ENCODE measurements around the gene ATP13A1.

Gene ATP13A1

DNA sequence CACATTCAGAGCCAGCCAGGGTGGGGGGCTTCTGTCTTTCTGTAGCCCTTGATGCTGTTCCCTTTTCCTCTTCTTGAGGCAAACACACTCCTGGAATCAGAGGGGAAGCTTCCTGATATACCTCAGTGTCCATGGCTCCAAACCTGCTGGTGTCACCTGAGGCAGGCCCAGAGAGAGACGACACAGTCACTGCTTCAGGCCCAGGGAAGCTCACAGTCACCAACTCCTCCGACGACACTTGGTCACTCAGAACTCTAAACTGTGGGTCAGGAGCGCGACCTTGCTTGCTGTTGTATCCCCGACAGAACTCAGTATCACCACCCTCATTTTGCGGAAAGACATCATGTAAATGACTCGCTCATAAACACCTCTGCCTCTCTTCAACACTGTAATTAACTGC is 1.1 kb downstream of the ATP13A1 start:
- no peak for DNase-seq

DNA sequence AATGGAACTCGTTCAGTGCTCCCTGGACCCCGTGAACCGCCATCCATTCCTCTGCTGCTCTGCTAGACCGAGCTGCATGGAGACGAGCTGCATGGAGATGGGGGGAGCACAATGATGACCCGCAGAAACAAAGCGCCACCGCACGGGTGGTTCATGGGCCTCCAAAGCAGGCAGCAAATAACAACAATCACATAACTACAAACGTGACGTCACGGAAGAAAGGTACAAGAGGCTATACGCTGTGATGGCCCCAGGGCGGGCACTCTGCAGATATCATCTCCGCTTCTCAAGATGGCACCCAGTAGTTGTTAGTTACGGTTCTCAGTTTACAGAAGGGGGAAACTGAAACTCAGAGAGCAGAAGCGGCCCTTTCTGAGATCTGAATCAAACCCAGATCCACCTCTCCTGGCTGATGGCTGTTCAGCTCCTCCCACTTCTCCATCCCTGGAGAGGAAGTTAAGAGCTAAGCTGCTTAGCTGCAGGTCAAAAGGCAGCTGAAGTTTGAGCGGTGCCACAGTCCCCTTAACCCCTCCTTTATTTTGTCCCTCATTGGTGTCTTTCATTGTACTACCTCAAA is 1.7 kb downstream of the ATP13A1 start:
- no peak for DNase-seq

DNA sequence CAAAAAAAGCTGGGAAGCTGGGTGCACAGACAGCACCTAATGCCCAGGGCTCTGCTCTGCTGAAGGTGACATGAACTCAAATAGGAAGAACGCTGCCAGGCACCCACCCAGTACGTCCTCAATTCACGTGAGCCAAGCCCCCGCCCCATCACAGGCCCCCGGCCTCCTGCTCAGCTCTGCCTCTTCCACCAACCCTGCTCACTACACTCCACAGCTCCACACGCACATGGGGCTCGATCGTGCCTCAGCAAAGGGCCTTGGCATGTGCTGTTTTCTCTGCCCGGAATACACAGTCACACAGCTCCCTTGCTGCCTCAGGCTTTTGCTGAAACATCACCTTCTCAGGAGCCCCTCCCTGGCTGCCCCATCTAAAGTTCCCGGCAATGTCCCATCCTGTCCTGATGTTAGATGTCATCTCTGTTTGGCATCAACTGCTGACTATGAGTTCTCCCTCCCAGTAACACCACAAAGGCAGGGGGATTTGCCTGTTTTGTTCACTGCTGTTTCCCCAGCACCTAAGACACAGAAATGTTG is 2.3 kb downstream of the ATP13A1 start:
- DNase-seq, result no peak

DNA sequence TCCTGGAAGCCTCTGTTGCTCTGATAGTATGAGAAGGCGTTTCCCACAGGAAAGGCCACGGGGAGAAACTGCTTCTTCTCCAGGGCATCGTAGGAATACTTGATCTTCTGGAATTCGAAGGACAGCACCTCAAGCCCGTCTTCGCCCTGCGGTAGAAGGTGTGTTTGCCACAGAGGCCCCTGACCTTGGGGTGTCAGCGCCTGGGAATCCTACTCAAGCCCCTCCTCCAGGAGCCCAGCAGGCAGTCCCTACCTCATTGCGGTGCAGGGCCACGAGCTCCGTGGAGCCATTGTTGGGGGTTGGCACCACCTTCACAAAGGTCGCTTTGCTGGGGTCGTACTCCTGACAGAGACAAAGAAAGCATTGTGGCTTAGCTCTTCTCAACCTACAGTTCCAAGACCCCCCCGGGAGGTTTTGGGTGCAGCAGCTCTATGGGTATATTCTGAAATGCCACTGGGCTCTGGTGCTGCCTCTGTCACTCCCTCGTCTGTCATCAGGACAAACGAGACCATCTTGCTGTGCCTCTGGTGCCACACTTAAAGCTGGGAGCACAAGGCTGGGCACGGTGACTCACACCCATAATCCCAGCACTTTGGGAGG is 3.7 kb downstream of the ATP13A1 start:
- no peak for DNase-seq

DNA sequence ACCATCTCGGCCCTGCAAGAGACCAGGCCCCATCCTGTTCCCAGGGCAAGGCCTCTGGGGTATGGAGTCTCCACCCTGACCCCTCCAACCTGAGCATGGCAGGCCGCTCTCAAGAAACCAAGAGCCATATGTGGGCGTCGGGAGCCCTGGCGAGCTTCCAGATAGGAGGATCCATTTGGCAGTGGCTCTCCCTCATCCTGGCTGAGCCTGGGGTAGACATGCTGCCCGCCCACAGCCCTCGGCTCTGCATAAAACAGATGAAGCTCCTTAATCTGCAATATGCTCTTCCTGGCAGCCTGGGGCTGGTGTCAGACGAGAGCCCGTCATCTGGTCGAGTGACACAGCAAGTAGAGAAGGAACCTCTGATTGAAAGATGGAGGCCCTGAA is 6.1 kb downstream of the ATP13A1 start:
- no peak for DNase-seq

DNA sequence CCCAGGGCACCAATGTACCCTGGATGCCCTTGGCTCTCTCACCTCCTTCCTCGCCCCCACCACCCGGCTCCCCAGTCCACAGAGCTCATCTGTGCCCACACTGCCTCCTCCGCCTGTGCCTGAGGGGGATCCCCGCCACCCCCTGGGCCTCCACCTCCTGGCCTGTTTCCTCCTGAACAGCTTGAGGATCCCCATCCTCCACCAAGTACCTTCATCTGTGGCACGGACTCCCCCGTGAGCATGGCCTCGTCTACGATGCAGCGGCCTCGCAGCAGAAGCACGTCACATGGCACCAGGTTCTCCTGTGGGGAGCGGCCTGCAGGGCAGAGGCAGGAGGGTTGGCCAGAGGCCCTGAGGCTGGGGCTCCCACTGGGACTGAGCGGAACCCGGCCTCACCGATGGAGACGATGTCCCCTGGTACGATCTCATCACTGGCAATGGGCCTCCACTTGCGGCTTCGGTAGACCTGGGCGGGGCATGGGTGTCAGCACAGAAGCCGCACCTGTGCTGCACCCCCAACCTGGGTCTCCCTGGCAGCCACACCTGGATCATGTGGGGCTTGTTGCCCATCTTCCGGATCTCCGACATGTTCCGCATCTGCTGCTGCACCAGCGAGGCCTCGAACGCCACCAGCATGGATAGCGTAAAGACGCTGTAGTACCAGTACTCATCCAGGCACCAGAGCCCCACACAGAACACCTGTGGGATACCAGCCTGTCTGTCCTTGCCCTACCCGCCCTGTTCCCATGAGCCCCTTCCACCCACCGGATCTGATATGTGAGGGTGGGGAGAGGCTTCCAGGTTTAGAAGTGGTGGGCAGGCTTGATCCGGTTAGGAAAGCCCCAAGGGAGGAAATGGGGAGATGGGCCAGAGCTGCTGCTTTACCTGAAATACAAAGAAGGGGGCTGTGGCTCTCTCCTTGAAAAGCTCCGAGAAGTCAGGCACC is 6.8 kb downstream of the ATP13A1 start:
- DNase-seq, result no peak

DNA sequence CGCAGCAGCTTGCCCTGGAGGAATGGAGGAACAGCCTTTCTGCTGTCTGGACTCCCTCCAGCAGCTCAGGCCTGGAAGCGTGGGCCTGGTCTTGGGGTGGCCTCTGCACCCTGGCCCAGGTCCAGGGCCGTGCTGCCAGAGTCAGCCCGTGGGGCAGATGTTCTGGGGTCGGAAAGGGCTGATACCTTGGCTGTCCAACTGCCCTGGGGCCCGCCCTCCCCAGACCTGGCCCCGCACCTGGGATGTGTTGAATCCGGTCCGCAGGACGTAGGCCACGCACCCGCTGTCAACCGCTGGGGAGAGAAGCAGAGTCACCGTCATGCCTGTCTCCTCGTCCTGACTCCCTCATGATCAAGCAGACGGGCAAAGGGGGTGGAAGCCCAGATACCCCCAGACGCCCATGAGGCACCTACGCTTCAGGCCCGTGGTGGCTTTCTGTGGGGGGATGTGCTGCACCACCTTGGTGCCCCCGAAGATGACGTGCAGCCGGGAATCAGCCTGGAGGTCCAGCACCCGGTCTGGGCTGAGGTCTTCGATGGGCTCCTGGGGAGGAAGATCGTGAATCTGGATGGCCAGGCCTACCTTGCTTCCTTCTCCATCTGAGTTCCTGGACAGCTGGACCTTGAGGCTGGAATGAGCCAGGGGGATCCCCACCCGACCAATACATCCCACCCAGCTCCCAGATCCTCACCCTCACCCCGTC is 7.7 kb downstream of the ATP13A1 start:
- no peak for DNase-seq

DNA sequence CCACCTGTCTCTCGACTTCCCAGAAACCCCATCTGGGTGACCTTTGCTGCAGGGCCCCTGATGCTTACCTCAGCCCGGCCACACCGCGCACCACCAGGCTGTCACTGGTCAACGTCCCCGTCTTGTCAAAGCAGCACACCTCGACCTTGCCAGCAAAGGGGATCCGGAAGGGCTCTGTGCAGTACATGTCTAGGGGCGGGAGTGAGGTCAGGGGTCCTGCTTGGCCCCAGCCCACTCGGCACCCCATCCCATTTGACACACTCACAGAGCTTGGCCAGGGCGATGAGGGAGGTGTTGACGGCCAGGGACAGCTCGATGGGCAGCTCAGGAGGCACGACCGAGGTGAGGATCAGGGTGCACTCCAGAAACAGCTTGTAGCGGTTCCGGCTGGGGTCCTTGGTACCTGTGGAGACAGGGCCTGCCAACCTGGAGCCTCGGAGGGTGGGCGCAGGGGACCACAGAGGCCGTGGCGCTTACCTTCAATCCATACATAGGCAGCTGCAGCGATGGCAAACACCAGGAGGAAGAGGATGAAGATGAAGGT is 8.4 kb downstream of the ATP13A1 start:
- no peak for DNase-seq

DNA sequence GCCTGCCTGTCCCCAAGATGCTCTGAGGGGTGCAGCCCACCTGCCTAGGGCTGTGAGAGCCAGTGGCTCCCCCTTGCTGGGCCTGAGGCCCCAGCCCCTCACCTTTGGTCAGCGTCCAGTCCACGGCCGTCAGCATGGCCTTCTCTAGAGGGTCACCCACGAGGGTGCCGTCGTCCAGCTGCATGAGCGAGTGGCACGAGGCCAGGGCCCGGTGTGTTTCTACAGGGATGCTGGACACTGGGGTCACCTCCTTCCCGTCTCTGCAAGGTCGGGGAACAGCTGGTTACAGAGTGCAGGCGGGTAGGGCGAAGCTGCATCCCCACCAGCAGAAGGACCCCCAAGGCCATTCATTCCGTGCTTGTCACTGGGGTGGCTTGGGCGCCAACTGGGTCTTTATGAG is 9.0 kb downstream of the ATP13A1 start:
- no peak for DNase-seq

DNA sequence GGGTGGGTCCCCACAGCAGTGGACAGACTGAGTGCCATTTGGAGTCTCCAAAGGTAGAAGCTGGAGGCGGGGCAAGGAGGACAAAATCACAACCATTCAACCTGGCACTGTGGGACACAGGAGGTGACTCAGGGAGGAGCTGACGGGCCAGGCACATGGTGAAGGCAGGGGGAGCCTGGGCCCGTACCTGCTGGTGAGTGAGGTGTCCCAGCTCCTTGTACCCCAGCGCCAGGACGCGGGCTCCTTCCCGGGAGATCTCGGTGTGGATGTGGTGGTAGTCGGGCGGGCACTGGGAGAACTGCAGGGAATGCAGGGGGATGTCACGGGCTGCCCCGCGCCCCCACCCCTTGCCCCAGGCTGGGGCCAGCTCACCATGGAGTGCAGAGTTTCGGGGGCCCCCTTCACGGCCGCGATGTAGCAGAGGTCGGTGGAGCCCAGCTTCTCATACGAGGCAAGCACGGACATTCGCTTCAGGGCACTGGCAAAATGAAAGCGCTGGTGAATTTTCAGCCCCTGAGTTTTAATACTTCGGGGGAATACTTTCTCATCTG is 9.8 kb downstream of the ATP13A1 start:
- no peak for DNase-seq

DNA sequence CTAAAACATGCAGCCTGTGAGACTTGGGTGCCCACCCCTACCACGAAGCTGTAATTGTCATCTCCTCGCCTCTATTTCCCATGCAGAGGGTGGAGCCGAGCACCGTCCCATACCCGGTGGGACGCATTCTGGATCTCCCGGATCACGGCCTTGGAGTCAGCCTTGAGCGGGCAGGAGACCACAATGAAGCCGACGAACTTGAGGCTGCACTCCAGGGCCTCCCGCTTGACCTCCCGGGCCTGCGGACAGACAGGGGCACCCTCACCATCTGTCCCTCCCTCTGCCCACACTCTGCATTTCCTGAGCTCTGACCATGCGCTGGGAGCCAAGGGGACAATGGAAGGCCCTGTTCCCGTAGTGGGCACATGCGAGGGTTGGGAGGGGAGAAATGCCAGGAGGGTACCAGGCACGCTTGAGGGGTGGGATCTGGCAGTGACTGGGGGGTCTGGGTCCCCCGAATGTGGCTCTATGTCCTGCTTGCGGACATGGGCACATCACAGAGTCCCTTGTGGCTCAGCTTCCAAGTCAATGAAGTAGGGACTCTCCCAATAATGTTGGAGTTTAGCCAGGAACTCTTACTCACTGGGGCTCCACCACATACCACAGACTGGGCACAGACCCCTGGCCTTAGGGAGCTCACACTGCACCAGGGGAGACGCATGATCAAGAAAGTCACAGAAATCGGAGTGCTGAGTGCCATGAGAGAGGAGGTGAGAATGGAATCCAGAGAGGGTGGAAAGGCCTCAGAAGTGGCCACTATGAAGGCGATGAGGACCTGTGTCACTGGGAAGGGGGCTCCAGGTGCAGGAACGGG is 10.8 kb downstream of the ATP13A1 start:
- no peak for DNase-seq

DNA sequence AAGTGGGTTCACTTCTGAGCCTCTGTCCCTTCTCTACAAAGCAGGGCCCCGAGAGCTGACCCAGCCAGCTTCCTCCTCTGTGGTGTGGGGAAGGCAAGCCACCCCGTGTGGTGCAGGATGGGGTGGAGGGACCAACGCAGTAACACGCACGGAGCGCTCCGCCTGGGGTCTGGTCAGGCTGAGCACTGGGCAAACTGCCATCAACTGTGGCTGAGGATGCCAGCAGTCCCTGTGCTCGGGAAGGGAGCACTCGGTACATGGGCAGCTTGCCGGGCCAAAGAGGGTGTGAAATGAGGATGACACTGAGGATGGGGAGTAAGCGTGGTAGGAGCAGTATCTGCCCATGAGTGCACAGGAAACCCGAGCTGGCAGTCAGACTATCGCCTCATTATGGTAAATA is 12.4 kb downstream of the ATP13A1 start:
- DNase-seq, result no peak

DNA sequence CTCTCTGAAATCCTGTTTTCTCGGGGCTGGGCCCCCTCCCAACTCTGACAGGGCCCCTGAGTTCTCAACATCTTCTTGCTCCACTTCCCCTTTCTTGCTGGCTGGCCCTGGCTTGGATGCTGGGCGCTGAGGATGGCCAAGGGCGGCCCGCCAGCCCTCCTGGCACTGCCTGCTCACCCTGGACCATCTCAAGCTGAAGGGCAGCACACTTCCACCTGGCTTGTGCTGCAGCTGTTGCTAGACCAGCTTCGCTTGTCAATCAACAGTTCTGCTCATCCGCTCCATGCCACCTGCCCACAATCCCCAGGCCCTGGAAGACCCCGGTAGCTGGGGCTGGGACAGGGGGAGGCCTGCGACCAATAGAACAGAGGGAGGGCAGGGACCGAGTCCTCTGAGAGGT is 13.1 kb downstream of the ATP13A1 start:
- DNase-seq, result no peak

DNA sequence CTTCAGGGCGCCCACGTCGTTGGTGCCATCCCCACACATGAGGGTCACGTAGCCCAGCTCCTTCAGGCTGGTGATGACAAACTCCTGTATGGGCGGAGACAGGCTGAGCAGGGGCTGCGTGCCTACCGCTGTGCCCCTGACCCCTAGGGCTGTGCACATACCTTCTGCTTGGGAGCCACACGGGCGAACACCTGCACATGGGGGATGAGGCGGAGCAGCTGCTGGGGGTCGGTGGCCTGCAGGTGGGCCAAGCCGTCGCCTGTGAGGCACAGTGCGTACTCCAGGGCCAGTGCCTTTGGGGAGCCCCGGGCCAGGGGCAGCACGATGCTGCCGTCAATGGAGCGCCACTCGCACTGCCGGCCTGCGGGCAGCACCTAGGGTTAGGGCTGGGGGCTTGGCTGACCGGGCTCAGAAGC is 13.9 kb downstream of the ATP13A1 start:
- no peak for DNase-seq

DNA sequence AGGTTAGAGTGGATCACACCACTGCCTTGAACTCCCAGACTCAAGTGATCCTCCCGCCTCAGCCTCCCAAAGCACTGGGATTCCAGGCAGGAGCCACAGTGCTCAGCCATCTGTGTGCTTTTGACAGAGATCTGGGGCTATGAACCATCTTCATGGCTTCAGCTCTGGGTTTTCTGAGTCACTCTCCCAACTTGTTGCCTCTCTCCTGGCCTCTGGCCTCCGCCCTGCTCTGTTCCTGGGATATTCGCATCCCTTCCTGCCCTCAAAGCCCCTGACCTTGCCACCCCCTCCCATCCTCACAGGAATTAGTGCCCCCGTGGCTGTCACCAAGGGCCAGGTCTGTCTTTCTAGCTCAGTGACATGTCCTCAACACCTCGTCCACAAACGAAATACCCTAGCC is 14.3 kb downstream of the ATP13A1 start:
- DNase-seq, result no peak

DNA sequence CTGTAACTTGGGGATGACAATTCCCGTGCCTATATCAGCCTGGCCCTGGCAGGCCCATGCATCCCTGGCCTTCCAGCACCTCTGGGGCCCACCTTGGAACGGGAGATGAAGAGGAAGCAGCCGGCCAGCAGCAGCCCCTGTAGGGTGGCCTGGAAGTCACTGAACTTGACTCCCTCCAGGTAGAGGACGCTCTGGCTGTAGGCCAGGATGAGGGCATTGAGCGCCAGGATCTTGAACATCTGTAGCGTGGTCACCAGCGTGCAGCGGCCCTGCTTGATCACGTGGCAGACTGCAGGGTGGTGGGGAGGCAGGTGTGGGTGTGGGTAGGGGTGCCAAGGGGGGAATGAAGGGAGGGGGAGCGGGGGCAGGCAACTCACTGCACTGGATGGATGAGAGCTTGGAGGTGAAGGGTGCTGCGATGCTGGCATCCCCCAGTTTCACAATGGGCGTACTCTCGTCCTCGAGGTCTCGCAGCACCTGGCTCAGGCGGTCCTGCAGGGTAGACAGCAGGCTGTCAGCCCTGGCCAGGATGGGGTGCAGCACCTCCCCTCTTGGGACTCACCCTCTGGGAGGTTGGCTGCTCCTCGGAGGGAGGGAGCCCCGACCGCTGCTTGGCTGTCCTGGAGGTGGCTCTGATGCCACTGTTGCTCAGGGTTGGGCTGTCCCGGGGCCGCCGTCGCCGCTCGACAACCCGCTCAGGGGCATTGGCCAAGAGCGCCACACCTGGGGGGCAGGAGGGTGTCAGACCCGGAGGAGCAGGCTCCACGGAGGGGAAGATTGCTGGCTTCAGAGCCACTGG is 16.2 kb downstream of the ATP13A1 start:
- DNase-seq, result no peak

DNA sequence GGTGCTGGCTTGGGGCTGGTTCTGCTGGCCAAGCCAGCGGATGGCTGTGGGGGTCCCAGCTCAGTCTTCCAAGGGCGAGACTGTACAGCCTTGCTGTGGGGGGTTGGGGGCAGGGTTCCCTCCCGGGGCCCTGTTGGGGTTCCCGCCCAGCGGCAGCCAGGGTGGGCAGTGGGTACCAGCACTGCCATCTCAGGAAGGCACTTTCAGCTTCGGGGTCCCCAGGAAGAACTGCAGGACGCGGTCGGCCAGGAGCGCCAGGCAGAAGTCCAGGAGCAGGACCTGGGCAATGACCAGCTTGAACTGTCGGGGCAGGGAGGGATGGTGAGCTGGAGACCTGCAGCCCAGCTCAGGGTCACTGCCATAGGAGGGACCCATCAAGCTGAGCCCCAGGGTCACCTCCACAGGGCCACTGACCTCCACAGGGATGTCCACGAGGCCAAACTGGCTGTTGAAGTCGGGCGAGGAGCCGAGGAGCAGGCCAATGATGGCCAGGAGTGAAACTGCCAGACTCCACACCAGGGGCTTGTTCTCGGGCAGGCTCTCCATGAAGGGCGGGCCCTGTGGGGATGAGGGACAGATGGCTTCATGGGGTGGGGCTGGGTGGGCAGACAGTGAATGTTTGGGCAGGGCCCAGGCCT is 18.1 kb downstream of the ATP13A1 start:
- no peak for DNase-seq

DNA sequence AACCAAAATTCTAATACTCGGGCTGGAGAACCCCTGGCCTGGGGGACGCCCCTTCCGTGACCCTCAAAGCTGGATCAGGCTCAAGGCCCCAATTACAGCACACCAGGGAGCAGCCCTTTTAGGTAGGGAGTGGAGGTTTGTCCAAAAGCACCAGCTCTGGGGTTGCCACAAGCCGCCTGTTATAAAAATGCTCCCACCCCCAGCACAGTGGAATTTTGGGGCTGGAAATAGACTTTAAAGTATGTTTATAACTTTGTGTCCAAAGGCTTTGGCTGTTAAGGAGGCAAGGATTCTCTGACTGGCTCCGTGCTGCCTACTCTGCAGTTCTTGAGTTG is 19.5 kb downstream of the ATP13A1 start:
- DNase-seq, result no peak

DNA sequence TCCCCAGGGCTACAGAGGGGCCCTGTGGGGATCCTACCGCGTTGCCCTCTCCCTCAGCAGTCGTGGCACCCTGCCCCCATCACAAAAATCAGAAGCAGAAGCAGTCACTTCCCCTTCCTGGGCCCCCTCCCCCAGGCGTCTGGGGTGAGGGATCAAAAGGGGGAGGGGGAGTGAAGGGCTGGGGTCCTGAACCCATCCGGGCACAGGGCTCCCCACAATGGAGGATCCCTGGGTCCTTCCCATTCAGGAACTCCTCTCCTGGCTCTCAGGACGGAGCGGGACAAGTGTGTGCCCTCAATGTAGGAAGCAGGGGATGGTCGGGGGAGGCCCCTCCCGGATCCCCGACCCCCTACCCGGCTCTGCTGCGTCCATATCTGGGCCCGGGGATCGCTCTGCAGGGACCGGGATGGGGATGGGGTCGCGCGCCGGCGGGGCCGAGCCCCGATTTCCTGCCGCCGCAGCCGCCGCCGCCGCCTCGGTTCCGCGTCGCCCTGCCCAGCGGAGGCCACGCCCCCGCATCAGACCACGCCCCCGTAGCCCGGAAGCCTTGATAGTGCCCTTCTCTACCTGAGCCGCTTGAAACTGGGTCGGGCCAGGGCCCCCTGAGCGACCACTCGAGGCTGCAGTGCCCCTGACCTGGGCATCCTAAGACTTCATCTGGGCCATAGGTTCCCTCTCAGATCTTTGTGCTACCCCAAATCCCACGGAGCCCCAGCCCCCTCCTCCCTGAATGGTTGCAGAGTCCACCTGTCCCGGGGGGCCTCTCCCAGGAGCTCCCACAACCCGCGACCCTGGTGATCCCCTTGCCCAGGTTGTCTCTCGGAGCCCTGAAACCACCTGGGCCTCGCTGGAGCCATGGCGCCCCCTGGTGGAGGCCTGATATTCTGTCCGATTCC is 20.1 kb downstream of the ATP13A1 start, which contains the start of gene GMIP:
Gene GMIP, minus strand, starts transcription at position 500 of the 896 bp plus-strand sequence. Its CDS starts 128 bp downstream, at position 372.
- DNase-seq, result peak; percentile 30 to 46

All from NCI-H1930 (cell line).